IMR-90 (cell line): ENCODE data around the gene SMC6. TPM values are rescaled to one million over a fixed set of nuclear protein-coding genes. Genes with fewer than 3 reads are reported as not detected.

ENCODE experiments used
- ATAC-seq: fragments of 200-7000 bp; cut with Tn5 transposase; 2 replicates; pipeline ENCODE4 v1.9.1; 2020; ENCODE audit warnings: low read depth, mild to moderate bottlenecking, moderate library complexity
- BruUV-seq: library from RNA; stranded (reverse); fragments of 400-500 nt; replicated peaks from 2 replicates; lab custom pipeline; 2021; lab: Mats Ljungman, UMichigan
- CTCF ChIA-PET: fragments of 300-600 bp; formaldehyde crosslinking; extraction: SDS; loops from one replicate; lab custom pipeline; 2021; ENCODE audit warnings: antibody characterized with exemption; lab: Yijun Ruan, JAX
- POLR2A ChIA-PET: fragments of 300-600 bp; sonication (Branson Sonifier 250); formaldehyde crosslinking; loops from one replicate; lab custom pipeline; 2022; ENCODE audit warnings: antibody characterized with exemption; ENCODE audit not compliant: unreplicated experiment; lab: Charles Lee
- DNase-seq: peaks from one replicate; pipeline ENCODE4 v3.0.0; 2013
- H2AFZ ChIP-seq: replicated peaks from 2 replicates; pipeline ENCODE3; 2013; ENCODE audit warnings: low read length, mild to moderate bottlenecking; ENCODE audit not compliant: poor library complexity
- H2AK5ac ChIP-seq: 2 replicates; pipeline ENCODE4 v1.6.1; 2013; ENCODE audit warnings: low read depth, low read length, inconsistent platforms
- H2AK9ac ChIP-seq: replicated peaks from 2 replicates; pipeline ENCODE3; 2013; ENCODE audit warnings: mild to moderate bottlenecking, low read depth, low read length, moderate library complexity; ENCODE audit not compliant: poor library complexity
- H2BK120ac ChIP-seq: 2 replicates; pipeline ENCODE4 v1.6.1; 2013; ENCODE audit warnings: low read depth, low read length, inconsistent platforms
- H2BK15ac ChIP-seq: 3 replicates; pipeline ENCODE4 v1.6.1; 2013; ENCODE audit warnings: low read depth, low read length, inconsistent platforms
- H2BK20ac ChIP-seq: 2 replicates; pipeline ENCODE4 v1.6.1; 2013; ENCODE audit warnings: low read depth, mild to moderate bottlenecking, inconsistent platforms, low read length, moderate library complexity
- H2BK5ac ChIP-seq: 2 replicates; pipeline ENCODE4 v1.6.1; 2013; ENCODE audit warnings: mild to moderate bottlenecking, low read depth, low read length, inconsistent platforms; ENCODE audit not compliant: poor library complexity, severe bottlenecking
- H3K14ac ChIP-seq: replicated peaks from 2 replicates; pipeline ENCODE4 v1.6.1; 2013; ENCODE audit warnings: low read depth, low read length, inconsistent platforms
- H3K18ac ChIP-seq: 2 replicates; pipeline ENCODE4 v1.6.1; 2013; ENCODE audit warnings: low read depth, low read length, control low read depth
- H3K23ac ChIP-seq: 2 replicates; pipeline ENCODE4 v1.6.1; 2013; ENCODE audit warnings: low read depth, low read length, inconsistent platforms
- H3K27ac ChIP-seq: 2 replicates; pipeline ENCODE4 v1.5.1; 2013; ENCODE audit warnings: mild to moderate bottlenecking, control low read depth, low read length; ENCODE audit not compliant: insufficient read depth
- H3K27me3 ChIP-seq: 2 replicates; pipeline ENCODE4 v1.6.1; 2013; ENCODE audit warnings: low read length; ENCODE audit not compliant: control insufficient read depth, insufficient read depth
- H3K36me3 ChIP-seq: 2 replicates; pipeline ENCODE4 v1.6.1; 2013; ENCODE audit warnings: low read length, mixed read lengths; ENCODE audit not compliant: control insufficient read depth, insufficient read depth
- H3K4ac ChIP-seq: 2 replicates; pipeline ENCODE4 v1.6.1; 2013; ENCODE audit warnings: low read depth, low read length, inconsistent platforms
- H3K4me1 ChIP-seq: 2 replicates; pipeline ENCODE4 v1.6.1; 2013; ENCODE audit warnings: low read length, mixed read lengths; ENCODE audit not compliant: control insufficient read depth, insufficient read depth
- H3K4me2 ChIP-seq: 2 replicates; pipeline ENCODE4 v1.6.1; 2013; ENCODE audit warnings: low read depth, mild to moderate bottlenecking, control low read depth, low read length, moderate library complexity
- H3K4me3 ChIP-seq: 2 replicates; pipeline ENCODE4 v1.5.1; 2013; ENCODE audit warnings: low read depth, mild to moderate bottlenecking, control low read depth, low read length, moderate library complexity; ENCODE audit not compliant: insufficient read depth
- H3K56ac ChIP-seq: 2 replicates; pipeline ENCODE4 v1.6.1; 2013; ENCODE audit warnings: low read length, inconsistent platforms; ENCODE audit not compliant: insufficient read depth; ENCODE audit errors: extremely low read depth
- H3K79me1 ChIP-seq, 2 experiments: 2 replicates each; pipeline ENCODE4 v1.6.1; 2013; ENCODE audit warnings: low read length in 2 of 2, inconsistent platforms in 1 of 2, low read depth in 1 of 2
- H3K9ac ChIP-seq: 2 replicates; pipeline ENCODE4 v1.6.1; 2013; ENCODE audit warnings: low read depth, low read length, control low read depth
- H3K9me1 ChIP-seq: 2 replicates; pipeline ENCODE4 v1.6.1; 2013; ENCODE audit warnings: low read length, inconsistent platforms; ENCODE audit not compliant: insufficient read depth
- H3K9me3 ChIP-seq: 2 replicates; pipeline ENCODE4 v1.6.1; 2013; ENCODE audit warnings: low read length; ENCODE audit not compliant: control insufficient read depth, insufficient read depth
- H4K20me1 ChIP-seq: 2 replicates; pipeline ENCODE4 v1.6.1; 2013; ENCODE audit warnings: low read length, inconsistent platforms; ENCODE audit not compliant: insufficient read depth
- H4K5ac ChIP-seq: 2 replicates; pipeline ENCODE4 v1.6.1; 2013; ENCODE audit warnings: mild to moderate bottlenecking, low read depth, low read length, control low read depth
- H4K8ac ChIP-seq, 2 experiments: 2 replicates each; pipeline ENCODE4 v1.6.1; 2013; ENCODE audit warnings: low read depth in 2 of 2, low read length in 2 of 2, control low read depth in 1 of 2, inconsistent platforms in 1 of 2
- H4K91ac ChIP-seq: 2 replicates; pipeline ENCODE4 v1.6.1; 2013; ENCODE audit warnings: low read depth, low read length, inconsistent platforms; ENCODE audit not compliant: insufficient read depth
- BHLHE40 ChIP-seq: fragments of 150-350 bp; IDR thresholded peaks from 2 replicates; pipeline ENCODE4 v1.6.1; 2016; ENCODE audit warnings: mild to moderate bottlenecking, low read depth, low read length
- WGBS, 2 experiments: methylation state at CpG; one replicate each; pipeline versions ENCODE4 v1.1.5 to v1.1.7; 2013; ENCODE audit warnings: missing lambda C conversion rate in 2 of 2; ENCODE audit not compliant: insufficient read length in 1 of 2; ENCODE audit errors: extremely low coverage in 2 of 2; 5-methylcytosine and 5-hydroxymethylcytosine counted together
- dilution Hi-C: fragments of 300-500 bp; cut with HindIII; formaldehyde crosslinking; loops from one replicate; pipeline ENCODE4 v1.14.3; 2018; ENCODE audit warnings: low sequenced_read_pairs; ENCODE audit not compliant: unreplicated experiment
- in situ Hi-C: fragments of 300-500 bp; cut with MboI; formaldehyde crosslinking; loops from 3 replicates; pipeline ENCODE4 v1.14.3; 2019; ENCODE audit warnings: low sequenced_read_pairs, inconsistent platforms, mixed read lengths
- intact Hi-C: fragments of 100-400 bp; cut with micrococcal nuclease; formaldehyde crosslinking; loops from 2 replicates; pipeline ENCODE4 v1.10.0; 2022
- polyA plus RNA-seq, 3 experiments: library from polyadenylated mRNA; depleted of rRNA; stranded (reverse); fragments of >200 nt; gene quantifications; 2 replicates each; pipeline ENCODE4 v1.2.3, GENCODE V29; 2012; ENCODE audit warnings: low replicate concordance in 1 of 3
- total RNA-seq: library from RNA; depleted of rRNA; stranded (reverse); fragments of >200 nt; gene quantifications from 2 replicates; pipeline ENCODE4 v1.2.3, GENCODE V29; 2012
- TF ChIP-seq, protein P1 (sequence below): conservative IDR thresholded peaks from 2 replicates; pipeline ENCODE4 v1.5.1; 2012; ENCODE audit warnings: mild to moderate bottlenecking, low read depth, low read length, improper control_type of control experiment
- TF ChIP-seq, protein P2 (sequence below): fragments of 150-350 bp; IDR thresholded peaks from 2 replicates; pipeline ENCODE4 v1.6.1; 2017; ENCODE audit warnings: mild to moderate bottlenecking, antibody characterized with exemption, low read length, low read depth

SMC6 gene
- total and polyA plus RNA-seq, 2 of the 4 experiments (the other 2 are of a cell fraction) = 6.5 to 10.4 TPM

DNA sequence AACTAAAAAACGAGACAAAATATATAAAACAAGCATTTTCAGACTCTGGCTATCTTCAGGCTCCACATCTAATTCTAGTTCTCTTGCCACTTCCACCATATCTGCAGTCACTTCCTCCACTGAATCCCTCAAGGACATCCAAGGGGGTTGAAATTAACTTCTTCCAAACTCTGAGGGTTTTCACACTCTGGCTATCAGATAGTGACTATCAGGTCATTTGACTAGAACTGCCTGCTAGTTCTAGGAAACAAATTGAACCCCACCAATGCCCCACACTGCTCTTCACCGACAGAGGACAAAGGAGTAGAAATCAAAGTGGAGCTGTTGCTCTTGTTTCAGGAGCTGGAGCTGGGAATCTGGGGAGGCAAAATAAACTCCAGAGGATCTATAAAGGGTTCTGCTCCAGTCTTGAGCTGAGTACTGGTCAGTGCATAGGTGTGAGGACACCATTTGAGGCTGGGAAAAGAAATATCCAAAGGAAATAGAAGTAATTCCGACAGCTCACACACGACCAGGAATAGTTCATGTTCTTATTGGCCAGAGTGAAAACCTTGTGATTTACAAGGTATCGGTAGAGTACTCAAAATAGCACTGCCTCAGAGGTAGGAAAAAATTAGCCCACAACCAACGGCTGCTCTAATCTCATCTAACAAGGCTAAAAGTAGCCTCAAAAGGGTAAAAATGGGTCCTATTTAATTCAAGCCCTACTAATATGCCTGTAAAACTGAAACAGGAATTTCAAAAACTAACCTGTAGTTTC, 71.3 kb downstream of the SMC6 start:
- Histone ChIP-seq H3K9me3 (no peaks in the 10 kb centered on the region), H3K18ac (no peak overlapping the region), H2AK9ac (no peak overlapping the region), H3K36me3 (0 out of 2 replicates have a peak, but pooled peaks cover 3% of the 10 kb centered on the region), H3K9me1 (no peaks in the 10 kb centered on the region), H4K20me1 (no peaks in the 10 kb centered on the region), H3K4me2 (no peak overlapping the region), H3K9ac (no peak overlapping the region), H3K27me3 (no peaks in the 10 kb centered on the region), H4K91ac (no peak overlapping the region), H3K56ac (no peak overlapping the region), H3K4me1 (no peaks in the 10 kb centered on the region), H2BK15ac (no peak overlapping the region), H2BK5ac (no peak overlapping the region), H3K4ac (no peak overlapping the region), H3K27ac (no peak overlapping the region), H3K4me3 (no peak overlapping the region), H2BK120ac (no peak overlapping the region), H3K23ac (no peak overlapping the region), H4K5ac (no peak overlapping the region), H2AK5ac (no peak overlapping the region), H2AFZ (no peak overlapping the region), H2BK20ac (no peak overlapping the region), H3K79me1 (peaks cover 0 to 4% of the 10 kb centered on the region in 2 experiments; a peak in 1 of 4 replicates), H3K14ac (no peak overlapping the region), H4K8ac (no peak overlapping the region)
- TF ChIP-seq, protein P1, sequence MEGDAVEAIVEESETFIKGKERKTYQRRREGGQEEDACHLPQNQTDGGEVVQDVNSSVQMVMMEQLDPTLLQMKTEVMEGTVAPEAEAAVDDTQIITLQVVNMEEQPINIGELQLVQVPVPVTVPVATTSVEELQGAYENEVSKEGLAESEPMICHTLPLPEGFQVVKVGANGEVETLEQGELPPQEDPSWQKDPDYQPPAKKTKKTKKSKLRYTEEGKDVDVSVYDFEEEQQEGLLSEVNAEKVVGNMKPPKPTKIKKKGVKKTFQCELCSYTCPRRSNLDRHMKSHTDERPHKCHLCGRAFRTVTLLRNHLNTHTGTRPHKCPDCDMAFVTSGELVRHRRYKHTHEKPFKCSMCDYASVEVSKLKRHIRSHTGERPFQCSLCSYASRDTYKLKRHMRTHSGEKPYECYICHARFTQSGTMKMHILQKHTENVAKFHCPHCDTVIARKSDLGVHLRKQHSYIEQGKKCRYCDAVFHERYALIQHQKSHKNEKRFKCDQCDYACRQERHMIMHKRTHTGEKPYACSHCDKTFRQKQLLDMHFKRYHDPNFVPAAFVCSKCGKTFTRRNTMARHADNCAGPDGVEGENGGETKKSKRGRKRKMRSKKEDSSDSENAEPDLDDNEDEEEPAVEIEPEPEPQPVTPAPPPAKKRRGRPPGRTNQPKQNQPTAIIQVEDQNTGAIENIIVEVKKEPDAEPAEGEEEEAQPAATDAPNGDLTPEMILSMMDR = no peak
- TF ChIP-seq BHLHE40 = no peak
- TF ChIP-seq, protein P2, sequence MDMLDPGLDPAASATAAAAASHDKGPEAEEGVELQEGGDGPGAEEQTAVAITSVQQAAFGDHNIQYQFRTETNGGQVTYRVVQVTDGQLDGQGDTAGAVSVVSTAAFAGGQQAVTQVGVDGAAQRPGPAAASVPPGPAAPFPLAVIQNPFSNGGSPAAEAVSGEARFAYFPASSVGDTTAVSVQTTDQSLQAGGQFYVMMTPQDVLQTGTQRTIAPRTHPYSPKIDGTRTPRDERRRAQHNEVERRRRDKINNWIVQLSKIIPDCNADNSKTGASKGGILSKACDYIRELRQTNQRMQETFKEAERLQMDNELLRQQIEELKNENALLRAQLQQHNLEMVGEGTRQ = no peak
- intact Hi-C loops = no loop called here
- WGBS, 2 experiments = no CpG with 5 or more reads among the region's 6 CpGs
- POLR2A ChIA-PET = no interaction called here
- ATAC-seq = no peak
- no peak for DNase-seq
- dilution Hi-C loops = no loop called here
- CTCF ChIA-PET = no interaction called here
- BruUV-seq = no TSS peak
- in situ Hi-C loops = no loop called here
